GM10266 (cell line): ENCODE measurements around the gene STUM.

ENCODE experiments used
- DNase-seq: peaks from one replicate; pipeline ENCODE4 v3.0.0; 2012; ENCODE audit errors: extremely low spot score
- TF ChIP-seq, protein P1 (sequence below): IDR thresholded peaks from 2 replicates; pipeline ENCODE4 v1.5.1; 2012; ENCODE audit warnings: mild to moderate bottlenecking, low read depth; ENCODE audit not compliant: control insufficient read depth, insufficient read depth; ENCODE audit errors: missing control alignments

STUM gene

DNA sequence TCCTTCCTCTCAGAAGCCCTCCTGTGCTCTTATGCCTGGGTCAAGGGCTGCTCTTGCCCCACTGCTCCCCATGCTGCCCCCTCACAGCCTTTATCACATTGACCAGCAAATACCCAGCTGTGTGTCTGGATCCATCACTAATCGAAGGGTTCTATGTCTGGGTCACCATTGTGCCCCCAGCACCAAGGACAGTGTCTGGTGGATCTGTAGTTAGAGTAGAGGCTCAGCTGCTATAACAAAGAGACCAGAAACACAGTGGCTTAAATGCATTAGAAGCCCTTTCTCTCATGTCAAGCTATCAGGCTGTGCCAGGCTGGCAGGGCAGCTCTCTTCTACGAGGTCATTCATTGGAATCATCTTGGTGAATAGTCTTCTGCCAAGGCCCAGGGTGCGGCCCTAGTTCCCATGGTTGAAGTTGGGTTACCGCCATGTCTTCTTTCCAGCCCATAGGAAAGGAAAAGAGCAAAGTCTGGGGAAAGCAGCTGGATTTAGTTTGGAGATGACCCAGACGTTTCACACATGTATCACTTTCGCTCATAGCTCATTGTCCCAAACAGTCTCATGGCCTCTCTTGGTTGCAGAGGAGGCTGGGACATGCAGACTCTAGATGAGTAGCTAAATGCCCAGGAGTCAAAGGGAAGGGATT is 32.2 kb downstream of the STUM start:
- no peak for DNase-seq
- TF ChIP-seq, protein P1, sequence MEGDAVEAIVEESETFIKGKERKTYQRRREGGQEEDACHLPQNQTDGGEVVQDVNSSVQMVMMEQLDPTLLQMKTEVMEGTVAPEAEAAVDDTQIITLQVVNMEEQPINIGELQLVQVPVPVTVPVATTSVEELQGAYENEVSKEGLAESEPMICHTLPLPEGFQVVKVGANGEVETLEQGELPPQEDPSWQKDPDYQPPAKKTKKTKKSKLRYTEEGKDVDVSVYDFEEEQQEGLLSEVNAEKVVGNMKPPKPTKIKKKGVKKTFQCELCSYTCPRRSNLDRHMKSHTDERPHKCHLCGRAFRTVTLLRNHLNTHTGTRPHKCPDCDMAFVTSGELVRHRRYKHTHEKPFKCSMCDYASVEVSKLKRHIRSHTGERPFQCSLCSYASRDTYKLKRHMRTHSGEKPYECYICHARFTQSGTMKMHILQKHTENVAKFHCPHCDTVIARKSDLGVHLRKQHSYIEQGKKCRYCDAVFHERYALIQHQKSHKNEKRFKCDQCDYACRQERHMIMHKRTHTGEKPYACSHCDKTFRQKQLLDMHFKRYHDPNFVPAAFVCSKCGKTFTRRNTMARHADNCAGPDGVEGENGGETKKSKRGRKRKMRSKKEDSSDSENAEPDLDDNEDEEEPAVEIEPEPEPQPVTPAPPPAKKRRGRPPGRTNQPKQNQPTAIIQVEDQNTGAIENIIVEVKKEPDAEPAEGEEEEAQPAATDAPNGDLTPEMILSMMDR: no peak

DNA sequence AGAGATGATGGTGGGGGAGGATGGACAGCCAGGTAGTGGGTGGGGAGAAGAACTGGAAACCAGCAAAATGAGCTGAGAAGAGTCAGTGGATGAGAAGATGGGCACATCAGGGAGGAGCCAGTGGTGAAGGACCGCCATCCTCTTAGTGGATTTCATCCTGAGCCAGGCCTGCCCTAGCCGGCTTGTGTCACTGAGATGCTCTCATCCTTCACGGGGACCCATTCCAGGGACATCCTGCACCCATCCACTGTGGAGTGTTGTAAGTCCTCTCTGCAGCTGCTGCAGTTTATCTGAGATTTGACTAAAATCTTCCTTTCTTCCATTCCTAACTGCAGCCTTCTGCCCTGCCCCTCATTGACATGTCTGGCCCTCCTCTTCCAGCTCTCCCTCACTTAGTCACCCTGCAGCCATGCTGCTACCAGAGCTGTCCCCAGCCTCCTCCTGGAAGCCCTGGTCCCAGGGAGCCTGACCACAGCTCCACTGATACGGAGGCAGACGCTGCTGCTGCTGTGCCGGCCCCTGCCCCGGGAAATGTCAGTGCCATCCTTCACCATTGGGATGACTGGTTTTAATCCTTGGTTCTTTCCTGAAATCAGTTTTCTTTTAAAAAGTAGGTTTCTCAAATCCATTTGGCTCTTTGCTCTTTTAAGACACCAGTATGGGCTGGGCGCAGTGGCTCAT is 33.2 kb downstream of the STUM start:
- no peak for DNase-seq

DNA sequence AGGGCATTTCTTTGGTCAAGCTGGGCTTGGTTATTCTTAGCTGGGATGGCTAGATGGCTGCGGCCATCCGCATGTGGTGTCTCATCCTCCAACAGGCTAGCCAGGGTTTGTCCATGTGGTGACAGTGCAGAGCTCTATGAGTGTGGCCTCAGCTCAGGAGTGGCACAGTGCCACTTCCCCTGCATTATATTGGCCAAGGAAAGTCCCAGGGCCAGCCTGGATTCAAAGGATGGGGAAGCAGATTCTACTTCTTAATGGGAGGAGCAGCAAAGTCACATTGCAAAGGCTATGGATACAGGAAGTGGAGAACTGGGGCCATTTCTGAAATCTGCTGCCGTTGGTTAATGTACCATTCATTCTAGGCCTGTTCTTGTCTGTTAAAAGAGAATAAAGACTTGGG is 34.4 kb downstream of the STUM start:
- TF ChIP-seq, protein P1: no peak

More for the DNA sequence above, 33.2 kb downstream of the STUM start:
- TF ChIP-seq, protein P1: no peak

DNA sequence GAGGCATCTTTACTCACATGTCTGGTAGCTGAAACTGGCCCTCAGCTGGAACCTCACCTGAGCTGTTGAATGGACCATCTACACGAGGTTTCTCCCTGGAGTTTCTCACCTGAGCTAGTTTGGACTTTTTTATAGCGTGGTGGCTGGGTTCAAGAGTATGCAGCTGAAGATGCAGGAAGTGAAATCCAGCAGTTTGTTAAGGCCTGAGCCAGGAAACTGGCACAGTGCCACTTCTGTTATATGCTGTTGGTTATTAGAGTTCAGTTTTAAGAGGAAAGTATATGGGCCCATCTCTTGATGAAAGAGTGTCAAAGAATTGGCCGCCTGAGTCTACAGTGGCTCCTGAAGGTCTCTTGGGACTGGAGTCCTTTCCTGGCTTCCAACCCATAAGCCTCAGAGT is 35.6 kb downstream of the STUM start:
- no peak for DNase-seq
- TF ChIP-seq, protein P1: no peak

More for the DNA sequence above, 34.4 kb downstream of the STUM start:
- DNase-seq: no peak

DNA sequence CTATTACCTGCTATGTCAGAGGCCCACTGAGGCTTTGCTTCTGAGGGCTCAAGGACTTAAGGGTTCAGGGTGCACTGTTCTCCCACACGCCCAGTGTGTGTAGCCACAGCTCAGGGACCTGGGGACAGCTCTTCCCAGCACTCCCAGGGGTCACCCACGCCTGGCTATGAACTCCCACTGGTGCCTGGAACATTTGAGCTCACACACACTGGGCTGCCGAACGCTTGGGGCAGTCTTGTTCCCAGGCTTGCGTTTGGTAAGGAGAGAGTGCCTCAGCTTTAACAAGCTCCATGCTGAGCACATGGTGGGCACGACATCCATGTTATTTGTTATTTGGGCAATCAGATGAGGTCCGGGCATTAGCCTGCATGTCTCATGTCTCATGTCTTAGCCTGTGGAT is 37.6 kb downstream of the STUM start:
- TF ChIP-seq, protein P1: no peak

DNA sequence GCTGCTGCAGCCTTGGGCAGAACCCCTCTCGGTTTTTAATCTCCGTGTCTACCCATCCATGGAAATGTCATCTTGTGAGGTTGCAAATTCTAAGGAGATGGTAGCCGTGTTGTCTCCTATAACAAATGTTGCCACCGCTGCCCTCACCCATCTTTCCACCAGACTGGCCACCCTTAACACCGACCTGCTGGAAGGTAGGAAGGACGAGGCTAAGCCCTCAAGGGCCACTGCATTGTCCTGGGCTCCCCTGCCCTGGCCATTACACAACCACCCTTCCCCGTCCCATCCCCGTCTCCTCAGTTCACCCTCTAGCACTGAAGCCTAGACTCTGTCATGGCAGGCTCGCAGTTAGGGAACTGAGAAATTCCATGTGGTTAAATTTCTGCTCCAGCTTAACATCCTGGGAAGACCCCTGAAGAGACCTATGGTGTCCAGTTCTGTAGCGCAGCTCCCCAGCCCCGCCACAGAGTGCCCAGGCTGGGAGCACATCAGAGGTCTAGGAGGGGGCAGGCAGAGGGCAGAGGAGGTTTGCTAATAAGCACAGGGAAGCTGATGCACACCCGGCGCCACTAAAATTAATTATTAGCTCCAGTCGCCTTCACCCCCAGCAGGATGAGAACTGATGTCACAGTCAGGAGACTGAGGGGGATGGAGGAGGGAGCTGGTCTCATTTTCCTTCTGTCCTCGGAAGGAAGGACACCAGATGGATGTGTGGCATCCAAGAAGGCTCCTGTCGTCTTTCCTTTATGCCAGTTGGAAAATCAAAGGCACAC is 38.3 kb downstream of the STUM start:
- no peak for DNase-seq
- TF ChIP-seq, protein P1: no peak

More for the DNA sequence above, 37.6 kb downstream of the STUM start:
- no peak for DNase-seq
